IMR-90 (cell line): ENCODE data around the gene MT1A. TPM values are rescaled to one million over a fixed set of nuclear protein-coding genes. Genes with fewer than 3 reads are reported as not detected.

Experiments
- ATAC-seq: fragments of 200-7000 bp; cut with Tn5 transposase; 2 replicates; pipeline ENCODE4 v1.9.1; 2020; ENCODE audit warnings: low read depth, mild to moderate bottlenecking, moderate library complexity
- BruUV-seq: library from RNA; stranded (reverse); fragments of 400-500 nt; replicated peaks from 2 replicates; lab custom pipeline; 2021; lab: Mats Ljungman, UMichigan
- CTCF ChIA-PET: fragments of 300-600 bp; formaldehyde crosslinking; extraction: SDS; loops from one replicate; lab custom pipeline; 2021; ENCODE audit warnings: antibody characterized with exemption; lab: Yijun Ruan, JAX
- POLR2A ChIA-PET: fragments of 300-600 bp; sonication (Branson Sonifier 250); formaldehyde crosslinking; loops from one replicate; lab custom pipeline; 2022; ENCODE audit warnings: antibody characterized with exemption; ENCODE audit not compliant: unreplicated experiment; lab: Charles Lee
- DNase-seq: peaks from one replicate; pipeline ENCODE4 v3.0.0; 2013
- H2AFZ ChIP-seq: replicated peaks from 2 replicates; pipeline ENCODE3; 2013; ENCODE audit warnings: low read length, mild to moderate bottlenecking; ENCODE audit not compliant: poor library complexity
- H2AK5ac ChIP-seq: 2 replicates; pipeline ENCODE4 v1.6.1; 2013; ENCODE audit warnings: low read depth, low read length, inconsistent platforms
- H2AK9ac ChIP-seq: replicated peaks from 2 replicates; pipeline ENCODE3; 2013; ENCODE audit warnings: mild to moderate bottlenecking, low read depth, low read length, moderate library complexity; ENCODE audit not compliant: poor library complexity
- H2BK120ac ChIP-seq: 2 replicates; pipeline ENCODE4 v1.6.1; 2013; ENCODE audit warnings: low read depth, low read length, inconsistent platforms
- H2BK15ac ChIP-seq: 3 replicates; pipeline ENCODE4 v1.6.1; 2013; ENCODE audit warnings: low read depth, low read length, inconsistent platforms
- H2BK20ac ChIP-seq: 2 replicates; pipeline ENCODE4 v1.6.1; 2013; ENCODE audit warnings: low read depth, mild to moderate bottlenecking, inconsistent platforms, low read length, moderate library complexity
- H2BK5ac ChIP-seq: 2 replicates; pipeline ENCODE4 v1.6.1; 2013; ENCODE audit warnings: mild to moderate bottlenecking, low read depth, low read length, inconsistent platforms; ENCODE audit not compliant: poor library complexity, severe bottlenecking
- H3K14ac ChIP-seq: replicated peaks from 2 replicates; pipeline ENCODE4 v1.6.1; 2013; ENCODE audit warnings: low read depth, low read length, inconsistent platforms
- H3K18ac ChIP-seq: 2 replicates; pipeline ENCODE4 v1.6.1; 2013; ENCODE audit warnings: low read depth, low read length, control low read depth
- H3K23ac ChIP-seq: 2 replicates; pipeline ENCODE4 v1.6.1; 2013; ENCODE audit warnings: low read depth, low read length, inconsistent platforms
- H3K27ac ChIP-seq: 2 replicates; pipeline ENCODE4 v1.5.1; 2013; ENCODE audit warnings: mild to moderate bottlenecking, control low read depth, low read length; ENCODE audit not compliant: insufficient read depth
- H3K27me3 ChIP-seq: 2 replicates; pipeline ENCODE4 v1.6.1; 2013; ENCODE audit warnings: low read length; ENCODE audit not compliant: control insufficient read depth, insufficient read depth
- H3K36me3 ChIP-seq: 2 replicates; pipeline ENCODE4 v1.6.1; 2013; ENCODE audit warnings: low read length, mixed read lengths; ENCODE audit not compliant: control insufficient read depth, insufficient read depth
- H3K4ac ChIP-seq: 2 replicates; pipeline ENCODE4 v1.6.1; 2013; ENCODE audit warnings: low read depth, low read length, inconsistent platforms
- H3K4me1 ChIP-seq: 2 replicates; pipeline ENCODE4 v1.6.1; 2013; ENCODE audit warnings: low read length, mixed read lengths; ENCODE audit not compliant: control insufficient read depth, insufficient read depth
- H3K4me2 ChIP-seq: 2 replicates; pipeline ENCODE4 v1.6.1; 2013; ENCODE audit warnings: low read depth, mild to moderate bottlenecking, control low read depth, low read length, moderate library complexity
- H3K4me3 ChIP-seq: 2 replicates; pipeline ENCODE4 v1.5.1; 2013; ENCODE audit warnings: low read depth, mild to moderate bottlenecking, control low read depth, low read length, moderate library complexity; ENCODE audit not compliant: insufficient read depth
- H3K56ac ChIP-seq: 2 replicates; pipeline ENCODE4 v1.6.1; 2013; ENCODE audit warnings: low read length, inconsistent platforms; ENCODE audit not compliant: insufficient read depth; ENCODE audit errors: extremely low read depth
- H3K79me1 ChIP-seq, 2 experiments: 2 replicates each; pipeline ENCODE4 v1.6.1; 2013; ENCODE audit warnings: low read length in 2 of 2, inconsistent platforms in 1 of 2, low read depth in 1 of 2
- H3K9ac ChIP-seq: 2 replicates; pipeline ENCODE4 v1.6.1; 2013; ENCODE audit warnings: low read depth, low read length, control low read depth
- H3K9me1 ChIP-seq: 2 replicates; pipeline ENCODE4 v1.6.1; 2013; ENCODE audit warnings: low read length, inconsistent platforms; ENCODE audit not compliant: insufficient read depth
- H3K9me3 ChIP-seq: 2 replicates; pipeline ENCODE4 v1.6.1; 2013; ENCODE audit warnings: low read length; ENCODE audit not compliant: control insufficient read depth, insufficient read depth
- H4K20me1 ChIP-seq: 2 replicates; pipeline ENCODE4 v1.6.1; 2013; ENCODE audit warnings: low read length, inconsistent platforms; ENCODE audit not compliant: insufficient read depth
- H4K5ac ChIP-seq: 2 replicates; pipeline ENCODE4 v1.6.1; 2013; ENCODE audit warnings: mild to moderate bottlenecking, low read depth, low read length, control low read depth
- H4K8ac ChIP-seq, 2 experiments: 2 replicates each; pipeline ENCODE4 v1.6.1; 2013; ENCODE audit warnings: low read depth in 2 of 2, low read length in 2 of 2, control low read depth in 1 of 2, inconsistent platforms in 1 of 2
- H4K91ac ChIP-seq: 2 replicates; pipeline ENCODE4 v1.6.1; 2013; ENCODE audit warnings: low read depth, low read length, inconsistent platforms; ENCODE audit not compliant: insufficient read depth
- CEBPB ChIP-seq: IDR thresholded peaks from 2 replicates; pipeline ENCODE4 v1.6.1; 2012; ENCODE audit warnings: low read depth, low read length, improper control_type of control experiment
- CHD1 ChIP-seq: IDR thresholded peaks from 2 replicates; pipeline ENCODE4 v1.6.1; 2012; ENCODE audit warnings: low read depth, low read length, improper control_type of control experiment
- CTCF ChIP-seq: conservative IDR thresholded peaks from 2 replicates; pipeline ENCODE4 v1.5.1; 2012; ENCODE audit warnings: mild to moderate bottlenecking, low read depth, low read length, improper control_type of control experiment
- ELK1 ChIP-seq: fragments of 150-350 bp; IDR thresholded peaks from 2 replicates; pipeline ENCODE4 v1.6.1; 2016; ENCODE audit warnings: low read depth, mild to moderate bottlenecking, low read length, moderate library complexity, borderline replicate concordance
- FOS ChIP-seq: fragments of 150-350 bp; IDR thresholded peaks from 2 replicates; pipeline ENCODE4 v1.6.1; 2016; ENCODE audit warnings: low read depth, low read length
- NFE2L2 ChIP-seq: fragments of 150-350 bp; IDR thresholded peaks from 2 replicates; pipeline ENCODE4 v1.6.1; 2016; ENCODE audit warnings: low read depth, mild to moderate bottlenecking, low read length
- POLR2A ChIP-seq: IDR thresholded peaks from 2 replicates; pipeline ENCODE4 v1.6.1; 2012; ENCODE audit warnings: mild to moderate bottlenecking, low read depth, low read length
- RCOR1 ChIP-seq: IDR thresholded peaks from 2 replicates; pipeline ENCODE4 v1.6.1; 2012; ENCODE audit warnings: mild to moderate bottlenecking, low read length, improper control_type of control experiment; ENCODE audit not compliant: insufficient replicate concordance
- RFX5 ChIP-seq: IDR thresholded peaks from 2 replicates; pipeline ENCODE4 v1.8.0; 2012; ENCODE audit warnings: low read depth, mild to moderate bottlenecking, low read length, moderate library complexity
- SMC3 ChIP-seq: fragments of 150-350 bp; IDR thresholded peaks from 2 replicates; pipeline ENCODE4 v1.6.1; 2016; ENCODE audit warnings: low read depth, mild to moderate bottlenecking, antibody characterized with exemption, low read length, moderate library complexity
- USF2 ChIP-seq: fragments of 150-350 bp; IDR thresholded peaks from 2 replicates; pipeline ENCODE4 v1.6.1; 2017; ENCODE audit warnings: mild to moderate bottlenecking, antibody characterized with exemption, low read length, low read depth
- WGBS, 2 experiments: methylation state at CpG; one replicate each; pipeline versions ENCODE4 v1.1.5 to v1.1.7; 2013; ENCODE audit warnings: missing lambda C conversion rate in 2 of 2; ENCODE audit not compliant: insufficient read length in 1 of 2; ENCODE audit errors: extremely low coverage in 2 of 2; 5-methylcytosine and 5-hydroxymethylcytosine counted together
- dilution Hi-C: fragments of 300-500 bp; cut with HindIII; formaldehyde crosslinking; loops from one replicate; pipeline ENCODE4 v1.14.3; 2018; ENCODE audit warnings: low sequenced_read_pairs; ENCODE audit not compliant: unreplicated experiment
- in situ Hi-C: fragments of 300-500 bp; cut with MboI; formaldehyde crosslinking; loops from 3 replicates; pipeline ENCODE4 v1.14.3; 2019; ENCODE audit warnings: low sequenced_read_pairs, inconsistent platforms, mixed read lengths
- intact Hi-C: fragments of 100-400 bp; cut with micrococcal nuclease; formaldehyde crosslinking; loops from 2 replicates; pipeline ENCODE4 v1.10.0; 2022
- polyA plus RNA-seq, 3 experiments: library from polyadenylated mRNA; depleted of rRNA; stranded (reverse); fragments of >200 nt; gene quantifications; 2 replicates each; pipeline ENCODE4 v1.2.3, GENCODE V29; 2012; ENCODE audit warnings: low replicate concordance in 1 of 3
- total RNA-seq: library from RNA; depleted of rRNA; stranded (reverse); fragments of >200 nt; gene quantifications from 2 replicates; pipeline ENCODE4 v1.2.3, GENCODE V29; 2012

MT1A gene
- total and polyA plus RNA-seq, 2 of the 4 experiments (the other 2 are of a cell fraction) = 1.6 TPM; not detected in 1

GRCh38 chr16:56675685-56676210, 37.3 kb downstream of the MT1A start:
- in situ Hi-C loops = no loop called here
- Histone ChIP-seq H3K9ac (no peak overlapping the region), H2BK5ac (no peak overlapping the region), H3K9me3 (no peaks in the 10 kb centered on the region), H4K20me1 (peaks cover 4% of the 10 kb centered on the region; the same call in 1 of the 2 replicates), H2AFZ (no peak overlapping the region), H2BK120ac (no peak overlapping the region), H3K4me3 (no peak overlapping the region), H3K56ac (no peak overlapping the region), H3K27ac (no peak overlapping the region), H2AK5ac (no peak overlapping the region), H4K5ac (no peak overlapping the region), H4K91ac (no peak overlapping the region), H3K14ac (no peak overlapping the region), H3K18ac (no peak overlapping the region), H3K79me1 (no peaks in the 10 kb centered on the region), H2BK20ac (no peak overlapping the region), H3K23ac (no peak overlapping the region), H3K4me2 (no peak overlapping the region), H3K9me1 (peaks cover 5% of the 10 kb centered on the region), H2BK15ac (no peak overlapping the region), H3K4me1 (peaks cover 13% of the 10 kb centered on the region), H3K4ac (no peak overlapping the region), H4K8ac (no peak overlapping the region), H3K27me3 (peaks cover 24% of the 10 kb centered on the region), H3K36me3 (no peaks in the 10 kb centered on the region), H2AK9ac (no peak overlapping the region)
- no peak for DNase-seq
- intact Hi-C loops = no loop called here
- CTCF ChIA-PET = no interaction called here
- BruUV-seq = no TSS peak
- no peak for TF ChIP-seq RFX5
- no peak for TF ChIP-seq USF2
- TF ChIP-seq FOS = no peak
- no peak for TF ChIP-seq NFE2L2
- no peak for TF ChIP-seq CEBPB
- TF ChIP-seq POLR2A = no peak
- no peak for TF ChIP-seq ELK1
- no peak for TF ChIP-seq CTCF
- TF ChIP-seq SMC3 = no peak
- no peak for TF ChIP-seq CHD1
- TF ChIP-seq RCOR1 = no peak
- ATAC-seq = no peak
- POLR2A ChIA-PET = no interaction called here
- dilution Hi-C loops = no loop called here
- no CpG with 5 or more reads among the region's 32 CpGs for WGBS, 2 experiments
